ENCODE results near the gene SPINK5. TPM values are rescaled to one million over a fixed set of nuclear protein-coding genes. Genes with fewer than 3 reads are reported as not detected.
"Not testable (repeated sequence)": the region's sequence is repeated elsewhere in the genome, so short reads cannot be mapped to it uniquely, and the experiment has no call there.

SPINK5 gene, protein sequence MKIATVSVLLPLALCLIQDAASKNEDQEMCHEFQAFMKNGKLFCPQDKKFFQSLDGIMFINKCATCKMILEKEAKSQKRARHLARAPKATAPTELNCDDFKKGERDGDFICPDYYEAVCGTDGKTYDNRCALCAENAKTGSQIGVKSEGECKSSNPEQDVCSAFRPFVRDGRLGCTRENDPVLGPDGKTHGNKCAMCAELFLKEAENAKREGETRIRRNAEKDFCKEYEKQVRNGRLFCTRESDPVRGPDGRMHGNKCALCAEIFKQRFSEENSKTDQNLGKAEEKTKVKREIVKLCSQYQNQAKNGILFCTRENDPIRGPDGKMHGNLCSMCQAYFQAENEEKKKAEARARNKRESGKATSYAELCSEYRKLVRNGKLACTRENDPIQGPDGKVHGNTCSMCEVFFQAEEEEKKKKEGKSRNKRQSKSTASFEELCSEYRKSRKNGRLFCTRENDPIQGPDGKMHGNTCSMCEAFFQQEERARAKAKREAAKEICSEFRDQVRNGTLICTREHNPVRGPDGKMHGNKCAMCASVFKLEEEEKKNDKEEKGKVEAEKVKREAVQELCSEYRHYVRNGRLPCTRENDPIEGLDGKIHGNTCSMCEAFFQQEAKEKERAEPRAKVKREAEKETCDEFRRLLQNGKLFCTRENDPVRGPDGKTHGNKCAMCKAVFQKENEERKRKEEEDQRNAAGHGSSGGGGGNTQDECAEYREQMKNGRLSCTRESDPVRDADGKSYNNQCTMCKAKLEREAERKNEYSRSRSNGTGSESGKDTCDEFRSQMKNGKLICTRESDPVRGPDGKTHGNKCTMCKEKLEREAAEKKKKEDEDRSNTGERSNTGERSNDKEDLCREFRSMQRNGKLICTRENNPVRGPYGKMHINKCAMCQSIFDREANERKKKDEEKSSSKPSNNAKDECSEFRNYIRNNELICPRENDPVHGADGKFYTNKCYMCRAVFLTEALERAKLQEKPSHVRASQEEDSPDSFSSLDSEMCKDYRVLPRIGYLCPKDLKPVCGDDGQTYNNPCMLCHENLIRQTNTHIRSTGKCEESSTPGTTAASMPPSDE
- not detected in 2 replicates for total RNA-seq

DNA sequence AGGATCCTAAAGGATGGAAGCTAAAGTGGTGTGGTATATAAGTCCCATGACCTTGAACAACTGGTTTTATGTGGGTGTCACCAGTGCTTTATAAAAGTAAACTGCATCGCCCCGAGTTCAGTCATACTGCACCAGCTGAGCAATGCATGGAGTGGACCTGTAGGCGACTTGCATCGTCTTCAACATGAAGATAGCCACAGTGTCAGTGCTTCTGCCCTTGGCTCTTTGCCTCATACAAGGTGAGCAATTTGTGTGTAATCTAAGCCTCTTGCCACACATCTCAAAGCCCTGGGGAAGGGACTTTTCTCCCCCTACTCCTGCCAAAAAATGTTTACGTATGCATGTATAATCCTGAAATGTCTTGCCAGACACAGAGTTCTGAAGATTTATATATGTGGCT is at the start of gene SPINK5:
TSS of gene SPINK5 (plus strand) at position 120 of the 400 bp plus-strand sequence. CDS start at position 185, 65 bp downstream.
- Mint-ChIP-seq H3K27ac (no peak within 1 kb of the TSS), H3K4me3 (ENCODE audit: low read depth) (no peak within 1 kb of the TSS), H3K4me1 (ENCODE audit: low read depth) (no peaks in the 10 kb centered on the region), H3K27me3 (ENCODE audit: low read depth) (no peaks in the 10 kb centered on the region), H3K36me3 (ENCODE audit: low read depth) (no peaks in the 10 kb centered on the region), H3K9me3 (no peaks in the 10 kb centered on the region)
- intact Hi-C loops (cut with micrococcal nuclease) = no loop called here
- no peak for DNase-seq (ENCODE audit: low spot score)

DNA sequence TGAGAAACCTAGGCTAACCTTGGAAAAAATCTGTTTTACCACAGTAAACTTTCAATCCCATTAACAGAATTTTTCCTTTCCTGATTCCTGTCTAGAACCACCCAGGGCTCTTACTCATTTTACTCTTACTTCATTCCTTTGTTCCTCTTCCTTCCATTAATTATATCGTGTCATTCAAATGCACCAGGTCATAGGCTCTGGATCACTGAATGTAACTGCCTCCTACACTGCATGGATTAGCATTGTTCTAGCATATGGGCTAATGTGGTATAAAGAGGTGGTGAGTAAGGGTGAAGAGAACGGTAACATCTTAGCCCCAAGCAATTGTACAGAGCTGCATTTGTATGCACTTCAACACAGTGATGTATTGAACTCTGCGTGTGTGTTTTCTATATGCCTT is 49.5 kb upstream of the SPINK5 start:
- no peaks in the 10 kb centered on the region for H3K9me3 Mint-ChIP-seq
- H3K4me1 Mint-ChIP-seq (ENCODE audit: low read depth) = no peaks in the 10 kb centered on the region
- no peak overlapping the region for H3K4me3 Mint-ChIP-seq (ENCODE audit: low read depth)
- no peaks in the 10 kb centered on the region for H3K27me3 Mint-ChIP-seq (ENCODE audit: low read depth)
- DNase-seq (ENCODE audit: low spot score) = no peak
- H3K27ac Mint-ChIP-seq = no peak overlapping the region
- H3K36me3 Mint-ChIP-seq (ENCODE audit: low read depth) = no peaks in the 10 kb centered on the region
- intact Hi-C loops (cut with micrococcal nuclease) = no loop called here

DNA sequence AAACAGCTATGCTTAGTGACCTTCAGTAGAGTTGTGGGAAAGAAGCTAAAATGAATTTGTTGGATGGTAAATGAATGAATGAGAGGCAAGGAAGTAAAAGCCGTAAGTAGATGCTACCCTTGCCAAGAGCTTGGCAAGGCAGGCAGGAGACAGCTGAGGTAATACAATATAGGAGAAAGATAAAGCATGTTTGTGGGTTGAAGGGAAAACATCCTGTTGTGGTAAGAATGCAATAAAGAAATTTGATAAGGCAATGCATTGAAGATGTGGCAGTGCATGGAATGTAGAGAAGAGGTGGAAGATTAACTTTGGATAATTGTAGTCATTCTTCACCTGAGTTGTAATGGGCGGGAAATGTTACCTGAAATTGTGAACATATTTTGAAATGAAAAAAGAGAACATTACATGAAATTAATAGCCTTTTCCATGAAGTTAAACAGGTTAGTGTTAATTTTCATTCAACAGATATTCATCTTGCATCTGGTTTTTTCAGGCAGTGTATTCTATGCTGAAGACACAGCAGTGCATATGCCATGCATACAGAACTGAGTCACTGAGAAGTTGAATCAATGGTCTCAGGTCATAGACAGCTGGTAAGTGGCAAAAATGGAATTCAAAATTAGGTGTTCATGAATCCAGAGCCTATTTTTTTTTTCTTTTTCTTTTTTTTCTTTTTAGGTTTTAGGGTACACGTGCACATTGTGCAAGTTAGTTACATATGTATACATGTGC is 43.4 kb upstream of the SPINK5 start:
- intact Hi-C loops (cut with micrococcal nuclease) = no loop called here
- Mint-ChIP-seq H3K9me3 (peaks cover 4% of the 10 kb centered on the region), H3K4me3 (ENCODE audit: low read depth) (no peak overlapping the region), H3K27me3 (ENCODE audit: low read depth) (no peaks in the 10 kb centered on the region), H3K27ac (no peak overlapping the region), H3K4me1 (ENCODE audit: low read depth) (no peaks in the 10 kb centered on the region), H3K36me3 (ENCODE audit: low read depth) (no peaks in the 10 kb centered on the region)
- no peak for DNase-seq (ENCODE audit: low spot score)

DNA sequence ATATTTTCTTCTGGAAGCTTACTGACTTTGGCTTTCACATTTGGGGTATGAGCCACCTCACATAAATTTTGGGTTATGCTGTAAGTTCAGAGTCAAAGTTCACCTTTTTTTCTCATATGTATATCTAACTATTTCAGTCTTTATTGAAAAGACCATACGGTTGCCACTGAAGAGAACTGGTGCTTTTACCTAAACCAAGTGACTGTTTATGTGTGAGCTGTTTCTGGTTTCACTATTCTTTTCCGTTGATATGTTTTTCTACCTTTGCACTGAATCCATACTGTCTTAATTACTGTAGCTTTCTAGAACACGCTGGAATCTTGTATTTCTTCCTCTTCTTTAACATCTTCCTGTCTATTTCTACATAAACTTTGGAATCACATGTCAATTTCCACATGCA is 36.3 kb upstream of the SPINK5 start:
- Mint-ChIP-seq H3K27ac (no peak overlapping the region), H3K36me3 (ENCODE audit: low read depth) (no peaks in the 10 kb centered on the region), H3K4me3 (ENCODE audit: low read depth) (no peak overlapping the region), H3K9me3 (no peaks in the 10 kb centered on the region), H3K4me1 (ENCODE audit: low read depth) (no peaks in the 10 kb centered on the region), H3K27me3 (ENCODE audit: low read depth) (no peaks in the 10 kb centered on the region)
- intact Hi-C loops (cut with micrococcal nuclease) = no loop called here
- DNase-seq (ENCODE audit: low spot score) = no peak

DNA sequence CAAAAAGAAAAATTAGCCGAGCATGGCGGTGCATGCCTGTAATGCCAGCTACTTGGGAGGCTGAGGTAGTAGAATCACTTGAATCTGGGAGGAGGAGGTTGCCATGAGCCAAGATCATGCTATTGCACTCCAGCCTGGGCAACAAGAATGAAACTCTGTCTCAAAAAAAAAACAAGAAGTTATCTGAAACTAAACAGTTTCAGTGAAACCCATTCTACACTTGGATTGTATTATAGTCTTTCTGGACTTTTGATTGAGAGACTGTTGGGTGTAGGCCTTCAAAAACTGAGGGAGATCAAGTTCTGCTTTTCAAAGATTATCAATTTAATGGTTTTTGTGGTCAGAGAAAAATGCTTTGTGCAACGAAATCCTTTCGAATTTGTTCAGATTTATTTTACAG is 34.6 kb upstream of the SPINK5 start:
- H3K27ac Mint-ChIP-seq = no peak overlapping the region
- no peaks in the 10 kb centered on the region for H3K27me3 Mint-ChIP-seq (ENCODE audit: low read depth)
- H3K36me3 Mint-ChIP-seq (ENCODE audit: low read depth) = no peaks in the 10 kb centered on the region
- no peak for DNase-seq (ENCODE audit: low spot score)
- H3K4me3 Mint-ChIP-seq (ENCODE audit: low read depth) = no peak overlapping the region
- H3K9me3 Mint-ChIP-seq = no peaks in the 10 kb centered on the region
- intact Hi-C loops (cut with micrococcal nuclease) = no loop called here
- H3K4me1 Mint-ChIP-seq (ENCODE audit: low read depth) = no peaks in the 10 kb centered on the region

DNA sequence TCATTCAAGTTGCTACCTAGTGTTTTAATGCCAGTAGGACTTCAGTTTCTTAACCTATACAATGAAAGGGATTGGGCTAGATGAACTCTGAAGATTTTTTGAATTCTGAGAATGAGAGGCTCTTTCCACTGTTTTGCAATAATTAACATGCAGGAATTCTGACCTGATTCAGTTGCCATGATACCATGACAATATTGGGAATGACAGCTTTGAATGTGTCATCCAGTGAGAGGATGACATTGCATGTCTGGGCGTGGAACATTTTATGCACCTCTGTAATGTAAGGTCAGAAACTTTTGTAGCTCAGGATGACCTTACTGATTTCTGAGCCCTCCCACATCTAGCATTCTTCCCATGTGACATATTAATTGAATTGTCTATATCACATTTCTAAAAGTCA is 30.6 kb upstream of the SPINK5 start:
- Mint-ChIP-seq H3K4me3 (ENCODE audit: low read depth) (no peak overlapping the region), H3K27ac (no peak overlapping the region), H3K36me3 (ENCODE audit: low read depth) (no peaks in the 10 kb centered on the region), H3K27me3 (ENCODE audit: low read depth) (no peaks in the 10 kb centered on the region), H3K9me3 (no peaks in the 10 kb centered on the region), H3K4me1 (ENCODE audit: low read depth) (no peaks in the 10 kb centered on the region)
- no peak for DNase-seq (ENCODE audit: low spot score)
- intact Hi-C loops (cut with micrococcal nuclease) = no loop called here

DNA sequence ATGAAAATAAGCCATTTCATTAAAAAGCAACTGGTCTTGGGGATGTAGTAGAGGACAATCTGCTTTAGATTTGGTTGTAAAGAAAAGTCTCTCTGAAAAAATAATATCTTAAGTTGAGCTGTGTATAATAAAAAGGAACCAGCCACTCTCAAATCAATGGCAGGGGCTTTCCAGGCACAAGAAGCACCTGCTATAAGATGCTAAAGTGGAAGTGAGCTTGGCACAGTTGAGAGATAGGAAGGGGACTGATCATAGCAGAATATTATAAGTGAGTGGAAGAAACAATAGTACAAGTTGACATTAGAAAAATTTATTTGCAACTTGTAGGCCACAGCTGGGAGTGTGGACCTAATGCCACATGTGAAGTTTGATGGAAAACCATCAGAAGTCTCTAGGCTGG is 28.1 kb upstream of the SPINK5 start:
- no peak overlapping the region for H3K27ac Mint-ChIP-seq
- no peaks in the 10 kb centered on the region for H3K4me1 Mint-ChIP-seq (ENCODE audit: low read depth)
- no peaks in the 10 kb centered on the region for H3K36me3 Mint-ChIP-seq (ENCODE audit: low read depth)
- H3K9me3 Mint-ChIP-seq = no peaks in the 10 kb centered on the region
- no peaks in the 10 kb centered on the region for H3K27me3 Mint-ChIP-seq (ENCODE audit: low read depth)
- H3K4me3 Mint-ChIP-seq (ENCODE audit: low read depth) = no peak overlapping the region
- intact Hi-C loops (cut with micrococcal nuclease) = no loop called here
- DNase-seq (ENCODE audit: low spot score) = no peak

DNA sequence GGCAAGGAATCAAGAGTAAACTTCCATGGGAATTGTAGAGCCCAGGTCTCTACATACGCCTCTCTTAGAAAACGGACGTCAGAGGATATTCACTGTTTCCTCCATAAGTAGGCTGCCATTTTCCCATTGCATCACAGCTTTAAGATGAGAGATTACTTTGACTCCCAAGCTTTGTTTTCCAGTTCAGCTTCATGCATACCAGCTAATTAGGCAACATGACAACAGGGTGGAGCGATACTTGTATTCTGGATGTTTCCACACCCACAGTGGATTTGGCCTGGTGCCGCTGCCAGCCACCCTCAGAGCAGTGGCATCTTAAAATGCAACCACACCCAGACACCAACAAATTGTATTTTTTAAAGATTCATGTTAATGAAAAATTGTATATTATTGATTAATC is 20.9 kb upstream of the SPINK5 start:
- no peaks in the 10 kb centered on the region for H3K27me3 Mint-ChIP-seq (ENCODE audit: low read depth)

DNA sequence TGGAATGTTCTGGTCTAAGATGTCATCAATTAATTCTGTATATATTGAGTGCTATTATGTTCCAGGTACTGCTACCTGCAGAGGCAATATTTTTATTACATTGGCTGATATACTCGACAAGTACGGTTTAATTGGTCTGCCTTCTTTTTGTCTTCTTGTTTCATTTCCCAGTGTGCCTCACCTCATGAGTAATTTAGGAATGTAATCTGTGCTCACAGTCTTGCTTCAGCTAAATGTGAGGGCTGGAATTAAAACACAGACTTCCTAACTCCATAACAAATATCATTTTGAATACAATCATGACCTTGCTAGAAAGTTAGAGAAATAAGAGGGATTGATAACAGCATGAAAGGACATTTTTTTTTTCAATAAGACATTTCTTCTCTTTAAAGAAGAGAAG is 20.1 kb upstream of the SPINK5 start:
- H3K27ac Mint-ChIP-seq = no peak overlapping the region
- H3K36me3 Mint-ChIP-seq (ENCODE audit: low read depth) = no peaks in the 10 kb centered on the region
- H3K27me3 Mint-ChIP-seq (ENCODE audit: low read depth) = no peaks in the 10 kb centered on the region
- H3K4me3 Mint-ChIP-seq (ENCODE audit: low read depth) = no peak overlapping the region
- intact Hi-C loops (cut with micrococcal nuclease) = no loop called here
- no peak for DNase-seq (ENCODE audit: low spot score)
- H3K9me3 Mint-ChIP-seq = no peaks in the 10 kb centered on the region
- no peaks in the 10 kb centered on the region for H3K4me1 Mint-ChIP-seq (ENCODE audit: low read depth)

More for the DNA sequence above, 20.9 kb upstream of the SPINK5 start:
- H3K36me3 Mint-ChIP-seq (ENCODE audit: low read depth) = no peaks in the 10 kb centered on the region
- no peaks in the 10 kb centered on the region for H3K9me3 Mint-ChIP-seq
- H3K4me3 Mint-ChIP-seq (ENCODE audit: low read depth) = no peak overlapping the region
- no peaks in the 10 kb centered on the region for H3K4me1 Mint-ChIP-seq (ENCODE audit: low read depth)
- intact Hi-C loops (cut with micrococcal nuclease) = no loop called here
- no peak overlapping the region for H3K27ac Mint-ChIP-seq
- DNase-seq (ENCODE audit: low spot score) = no peak

DNA sequence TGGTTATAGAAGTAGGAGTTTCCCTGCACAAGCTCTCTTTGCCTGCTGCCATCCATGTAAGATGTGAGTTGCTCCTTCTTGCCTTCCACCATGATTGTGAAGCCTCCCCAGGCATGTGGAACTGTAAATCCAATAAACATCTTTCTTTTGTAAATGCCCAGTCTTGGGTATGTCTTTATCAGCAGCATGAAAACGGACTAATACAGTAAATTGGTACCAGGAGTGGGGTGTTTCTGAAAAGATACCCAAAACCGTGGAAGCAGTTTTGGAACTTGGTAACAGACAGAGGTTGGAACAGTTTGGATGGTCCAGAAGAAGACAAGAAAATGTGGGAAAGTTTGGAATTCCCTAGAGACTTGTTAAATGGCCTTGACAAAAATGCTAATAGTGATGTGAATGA is 8.6 kb upstream of the SPINK5 start:
- H3K36me3 Mint-ChIP-seq (ENCODE audit: low read depth); DNase-seq (ENCODE audit: low spot score); H3K27me3 Mint-ChIP-seq (ENCODE audit: low read depth); intact Hi-C loops (cut with micrococcal nuclease); H3K27ac Mint-ChIP-seq; H3K4me3 Mint-ChIP-seq (ENCODE audit: low read depth); H3K4me1 Mint-ChIP-seq (ENCODE audit: low read depth): not testable (repeated sequence)
- H3K9me3 Mint-ChIP-seq = peaks cover 27% of the 10 kb centered on the region

DNA sequence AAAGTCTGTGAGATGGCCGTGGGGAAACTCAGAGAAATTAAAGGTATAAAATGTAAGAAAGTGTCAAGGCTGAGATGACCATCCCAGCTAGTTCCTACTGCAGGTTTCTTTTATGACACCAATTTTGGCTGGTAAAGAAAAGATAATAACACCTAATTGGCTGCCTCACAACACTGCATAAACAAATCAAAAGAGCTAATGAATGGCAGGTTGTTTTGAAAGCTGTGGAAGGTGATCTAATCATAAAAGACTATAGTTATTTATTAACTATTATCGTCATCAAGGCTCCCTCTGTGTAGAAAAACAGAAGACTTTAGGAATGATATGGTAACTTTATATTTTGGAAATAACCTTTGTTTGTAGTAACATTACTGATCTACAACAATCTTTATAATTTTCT is 3.5 kb upstream of the SPINK5 start:
- no peaks in the 10 kb centered on the region for H3K36me3 Mint-ChIP-seq (ENCODE audit: low read depth)
- peaks cover 12% of the 10 kb centered on the region for H3K9me3 Mint-ChIP-seq
- H3K27me3 Mint-ChIP-seq (ENCODE audit: low read depth) = no peaks in the 10 kb centered on the region
- no peak for DNase-seq (ENCODE audit: low spot score)
- no peak overlapping the region for H3K4me3 Mint-ChIP-seq (ENCODE audit: low read depth)
- intact Hi-C loops (cut with micrococcal nuclease) = no loop called here
- H3K27ac Mint-ChIP-seq = no peak overlapping the region
- no peaks in the 10 kb centered on the region for H3K4me1 Mint-ChIP-seq (ENCODE audit: low read depth)

DNA sequence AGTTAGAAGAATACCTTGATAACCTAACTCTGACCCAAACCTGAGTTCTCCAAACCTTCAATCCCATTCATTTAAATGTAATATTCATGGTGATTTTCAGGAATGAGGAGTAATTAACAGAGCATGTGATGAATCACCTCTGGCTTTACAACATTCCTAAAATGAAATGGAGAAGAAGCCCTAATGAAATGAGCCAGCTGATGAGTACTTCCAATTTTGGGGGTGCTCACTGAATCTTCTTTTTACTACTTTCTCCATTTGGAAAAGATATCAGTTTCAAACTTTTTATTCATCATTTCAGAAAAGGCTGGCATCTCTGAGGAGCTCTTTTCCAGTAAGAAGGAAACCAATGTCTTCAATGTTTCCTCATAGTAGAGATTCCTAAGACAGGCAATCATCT is 2.9 kb upstream of the SPINK5 start:
- no peaks in the 10 kb centered on the region for H3K27me3 Mint-ChIP-seq (ENCODE audit: low read depth)
- intact Hi-C loops (cut with micrococcal nuclease) = no loop called here
- H3K9me3 Mint-ChIP-seq = peaks cover 9% of the 10 kb centered on the region
- H3K4me3 Mint-ChIP-seq (ENCODE audit: low read depth) = no peak overlapping the region
- H3K27ac Mint-ChIP-seq = no peak overlapping the region
- no peak for DNase-seq (ENCODE audit: low spot score)
- H3K36me3 Mint-ChIP-seq (ENCODE audit: low read depth) = no peaks in the 10 kb centered on the region
- no peaks in the 10 kb centered on the region for H3K4me1 Mint-ChIP-seq (ENCODE audit: low read depth)
